Gastrocnemius medialis (tissue), 4 donors: Measurements from ENCODE around the gene ERV3-1. TPM values are rescaled to one million over a fixed set of nuclear protein-coding genes. Genes with fewer than 3 reads are reported as not detected.
"Not testable (repeated sequence)": the region's sequence is repeated elsewhere in the genome, so short reads cannot be mapped to it uniquely, and the experiment has no call there.

ENCODE experiments used
- ATAC-seq, 2 donors: fragments of 150-250 bp; one replicate each; pipeline ENCODE4 v1.9.1; 2016
- DNase-seq, 2 donors: peaks; one replicate each; pipeline ENCODE4 v3.0.0-alpha.2; 2019
- H3K27ac ChIP-seq, 4 donors: fragments of 200-600 bp; sonication (generic); 1 replicate in 1 of 4; 2 replicates in 3 of 4; pipeline ENCODE4 v1.5.1; 2016 to 2018; ENCODE audit warnings: mild to moderate bottlenecking in 2 of 4, moderate library complexity in 1 of 4
- H3K27me3 ChIP-seq, 3 donors: fragments of 200-600 bp; sonication (generic) in 2 of 3; 1 replicate in 1 of 3; 2 replicates in 2 of 3; pipeline versions ENCODE4 v1.5.1 to v1.6.0; 2016 to 2019; ENCODE audit warnings: mild to moderate bottlenecking in 1 of 3, moderate library complexity in 1 of 3
- H3K36me3 ChIP-seq, 2 donors: fragments of 200-600 bp; sonication (generic) in 1 of 2; one replicate each; pipeline ENCODE4 v1.5.1; 2017 to 2018
- H3K4me1 ChIP-seq, 2 donors: fragments of 200-600 bp; sonication (generic) in 1 of 2; one replicate each; pipeline ENCODE4 v1.5.1; 2016 to 2017; ENCODE audit warnings: mild to moderate bottlenecking in 2 of 2
- H3K4me3 ChIP-seq, 4 donors: fragments of 200-600 bp; sonication (generic) in 3 of 4; 1 replicate in 1 of 4; 2 replicates in 3 of 4; pipeline ENCODE4 v1.5.1; 2016 to 2019; ENCODE audit warnings: mild to moderate bottlenecking in 2 of 4
- H3K9me3 ChIP-seq, 3 donors: fragments of 200-600 bp; sonication (generic) in 2 of 3; 1 replicate in 1 of 3; 2 replicates in 2 of 3; pipeline ENCODE4 v1.5.1; 2016 to 2019
- CTCF ChIP-seq, 5 experiments: fragments of 450-650 bp in 3 of 5; fragments of 200-600 bp in 2 of 5; sonication (generic) in 2 of 5; IDR thresholded peaks in 4 of 5; conservative IDR thresholded peaks in 1 of 5; 1 replicate in 4 of 5; 2 replicates in 1 of 5; pipeline ENCODE4 v1.5.1; 2016 to 2019; ENCODE audit warnings: antibody characterized with exemption in 5 of 5, mild to moderate bottlenecking in 3 of 5, moderate library complexity in 3 of 5
- POLR2A ChIP-seq, 2 donors: fragments of 450-650 bp; IDR thresholded peaks; one replicate each; pipeline ENCODE4 v1.6.1; 2017; ENCODE audit warnings: antibody characterized with exemption in 2 of 2, mild to moderate bottlenecking in 2 of 2, moderate library complexity in 2 of 2
- in situ Hi-C, 4 donors: fragments of 200-750 bp; cut with MboI; loops; one replicate each; pipeline versions ENCODE4 v1.15.0 to v1.8.0; 2017; ENCODE audit warnings: low sequenced_read_pairs in 4 of 4
- intact Hi-C: fragments of 100-400 bp; cut with DNase I; formaldehyde crosslinking; loops from one replicate; pipeline ENCODE4 v1.15.1; 2023; ENCODE audit warnings: low total_unique reads
- total RNA-seq, 4 donors: library from RNA; depleted of rRNA; stranded (reverse); fragments of >200 nt; gene quantifications; one replicate each; pipeline versions ENCODE4 v1.1.0 to v1.2.3, GENCODE V29; 2016

The ERV3-1 gene
- total RNA-seq, 4 donors from 2014 or later, result 0.49 to 3.9 (median 2.9) TPM

GRCh38 chr7:65037740-65038688, 31.5 kb upstream of the ERV3-1 start:
- peak overlapping the region; percentile 70 to 93 (median 82) for H3K4me3 ChIP-seq
- H3K36me3 ChIP-seq, result no peaks in the 10 kb centered on the region
- TF ChIP-seq CTCF (IDR thresholded peaks at IDR 0.05 in 4 of 5, conservative IDR thresholded peaks at IDR 0.05 in 1 of 5) (no peak), POLR2A (IDR thresholded peaks at IDR 0.05) (peak; percentile 56 to 71)
- in situ Hi-C loops (no loop called here), intact Hi-C loops (loop anchor here (1.0 to 5.0 kb wide), 3 partner anchors 32 to 334 kb away; partner anchors contain the start of genes ERV3-1 and ZNF92)
- no peaks in the 10 kb centered on the region for H3K9me3 ChIP-seq
- ATAC-seq (peak; percentile 89 to 90), DNase-seq (peak; percentile 90 to 92)
- H3K4me1 ChIP-seq, result peaks cover 19% of the 10 kb centered on the region in 2 donors
- peak overlapping the region; percentile 87 to 97 (median 95) for H3K27ac ChIP-seq
- H3K27me3 ChIP-seq, result no peaks in the 10 kb centered on the region

DNA sequence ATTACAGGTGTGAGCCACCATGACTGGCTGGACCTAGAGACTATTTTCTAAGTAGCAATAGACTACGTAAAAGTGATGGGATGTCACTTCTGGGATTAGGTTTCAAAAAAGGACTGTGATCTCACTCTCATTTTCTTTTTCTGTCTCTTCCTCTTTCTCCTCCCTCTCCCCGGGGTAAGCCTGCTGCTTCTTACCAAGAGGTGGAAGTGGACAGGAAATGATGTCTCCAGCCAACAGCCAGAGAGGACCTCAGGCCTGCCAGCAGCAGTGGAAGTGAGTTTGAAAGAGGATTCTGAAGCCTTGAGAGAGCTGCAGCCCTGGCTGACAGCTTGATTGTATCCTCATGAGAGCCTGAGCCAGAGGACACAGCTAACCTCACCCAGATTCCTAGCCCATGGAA, 30.0 kb upstream of the ERV3-1 start:
- peaks cover 19% of the 10 kb centered on the region in 2 donors for H3K4me1 ChIP-seq
- intact Hi-C loops, result loop anchor here (5.0 kb wide), 1 partner anchor 336 kb away; the partner anchor contains the start of gene ZNF92
- H3K27me3 ChIP-seq, ATAC-seq, in situ Hi-C loops, H3K9me3 ChIP-seq, H3K4me3 ChIP-seq, H3K36me3 ChIP-seq: not testable (repeated sequence)
- peak overlapping the region; percentile 18 to 57 (median 47) for H3K27ac ChIP-seq
- DNase-seq, result peak; percentile 9 to 33

GRCh38 chr7:65035469-65035868, 29.0 kb upstream of the ERV3-1 start:
- H3K4me1 ChIP-seq, result peaks cover 13 to 19% of the 10 kb centered on the region in 2 donors
- in situ Hi-C loops, H3K9me3 ChIP-seq, H3K27ac ChIP-seq, H3K4me3 ChIP-seq, H3K36me3 ChIP-seq, ATAC-seq, H3K27me3 ChIP-seq, DNase-seq: not testable (repeated sequence)
- intact Hi-C loops, result loop anchor here (5.0 kb wide), 1 partner anchor 337 kb away; the partner anchor contains the start of gene ZNF92

DNA sequence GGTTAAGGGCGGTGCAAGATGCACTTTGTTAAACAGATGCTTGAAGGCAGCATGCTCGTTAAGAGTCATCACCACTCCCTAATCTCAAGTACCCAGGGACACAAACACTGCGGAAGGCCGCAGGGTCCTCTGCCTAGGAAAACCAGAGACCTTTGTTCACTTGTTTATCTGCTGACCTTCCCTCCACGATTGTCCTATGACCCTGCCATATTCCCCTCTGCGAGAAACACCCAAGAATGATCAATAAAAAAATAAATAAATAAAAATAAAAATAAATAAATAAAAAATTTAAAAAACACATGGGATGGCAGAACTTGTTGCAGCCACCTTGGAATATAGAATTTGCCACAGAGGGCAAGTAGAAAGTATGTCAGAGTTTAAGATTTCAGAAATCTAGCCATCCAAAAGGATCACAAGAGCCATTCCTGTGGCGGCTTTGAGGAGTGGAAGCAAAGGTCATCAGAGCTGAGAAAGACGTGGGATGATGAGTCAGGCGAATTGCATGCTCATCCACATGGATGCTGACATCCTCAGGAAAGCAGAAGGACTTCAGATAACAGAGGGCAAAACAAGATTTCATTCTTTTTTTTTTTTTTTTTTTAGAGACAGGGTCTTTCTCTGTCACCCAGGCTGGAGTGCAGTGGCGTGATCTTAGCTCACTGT, 27.8 kb upstream of the ERV3-1 start:
- in situ Hi-C loops, DNase-seq, intact Hi-C loops, H3K36me3 ChIP-seq, H3K4me3 ChIP-seq, H3K4me1 ChIP-seq, H3K27me3 ChIP-seq, ATAC-seq, H3K27ac ChIP-seq, H3K9me3 ChIP-seq: not testable (repeated sequence)

DNA sequence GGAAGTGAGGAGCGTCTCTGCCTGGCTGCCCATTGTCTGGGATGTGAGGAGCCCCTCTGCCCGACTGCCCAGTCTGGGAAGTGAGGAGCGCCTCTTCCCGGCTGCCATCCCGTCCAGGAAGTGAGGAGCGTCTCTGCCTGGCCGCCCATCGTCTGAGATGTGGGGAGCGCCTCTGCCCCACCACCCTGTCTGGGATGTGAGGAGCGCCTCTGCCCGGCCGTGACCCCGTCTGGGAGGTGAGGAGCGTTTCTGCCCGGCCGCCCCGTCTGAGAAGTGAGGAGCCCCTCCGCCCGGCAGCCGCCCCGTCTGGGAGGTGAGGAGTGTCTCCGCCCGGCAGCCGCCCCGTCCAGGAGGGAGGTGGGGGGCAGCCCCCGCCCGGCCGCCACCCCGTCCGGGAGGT, 26.9 kb upstream of the ERV3-1 start:
- H3K36me3 ChIP-seq, ATAC-seq, H3K4me1 ChIP-seq, DNase-seq, H3K27me3 ChIP-seq, H3K4me3 ChIP-seq, H3K9me3 ChIP-seq, intact Hi-C loops, in situ Hi-C loops, H3K27ac ChIP-seq: not testable (repeated sequence)

DNA sequence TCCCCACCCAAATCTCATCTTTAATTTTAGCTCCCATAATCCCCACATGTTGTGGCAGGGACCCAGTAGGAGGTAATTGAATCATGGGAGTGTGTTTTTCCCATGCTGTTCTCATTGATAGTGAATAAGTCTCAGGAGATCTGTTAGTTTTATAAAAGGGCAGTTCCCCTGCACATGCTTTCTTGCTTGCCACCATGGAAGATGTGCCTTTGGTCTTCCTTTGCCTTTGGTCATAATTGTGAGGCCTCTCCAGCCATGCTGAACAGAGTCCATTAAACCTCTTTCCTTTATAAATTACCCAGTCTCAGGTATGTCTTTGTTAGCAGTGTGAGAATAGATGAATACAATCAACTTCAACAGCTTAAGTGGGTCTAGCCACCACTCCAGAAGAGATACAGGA, 18.5 kb upstream of the ERV3-1 start:
- DNase-seq, H3K4me1 ChIP-seq, H3K27ac ChIP-seq, H3K27me3 ChIP-seq, intact Hi-C loops, H3K36me3 ChIP-seq, ATAC-seq, H3K9me3 ChIP-seq, H3K4me3 ChIP-seq, in situ Hi-C loops: not testable (repeated sequence)

- H3K4me3 ChIP-seq, H3K27ac ChIP-seq, DNase-seq, H3K4me1 ChIP-seq, H3K9me3 ChIP-seq, ATAC-seq, intact Hi-C loops, H3K27me3 ChIP-seq, in situ Hi-C loops, H3K36me3 ChIP-seq: not testable (repeated sequence)
Measured at GRCh38 chr7:65020978-65021377, 14.5 kb upstream of the ERV3-1 start.

DNA sequence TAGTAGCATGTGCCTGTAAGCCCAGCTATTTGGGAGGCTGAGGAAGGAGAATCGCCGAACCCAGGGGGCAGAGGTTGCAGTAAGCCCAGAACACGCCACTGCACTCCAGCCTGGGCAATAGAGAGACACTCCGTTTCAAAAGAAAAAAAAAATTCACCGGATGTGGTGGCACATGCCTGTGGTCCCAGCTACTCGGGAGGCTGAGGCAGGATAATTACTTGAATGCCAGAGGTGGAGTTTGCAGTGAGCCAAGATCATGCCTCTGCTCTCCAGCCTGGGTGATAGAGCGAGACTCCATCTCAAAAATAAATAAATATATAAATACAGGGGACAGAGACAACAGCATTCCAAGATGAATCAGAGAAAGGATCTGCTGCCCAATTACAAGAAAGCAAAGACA, 3.4 kb upstream of the ERV3-1 start:
- not testable (repeated sequence) for ATAC-seq
- in situ Hi-C loops, result loop anchor here in 1 of 4 donors (10.0 kb wide), 1 partner anchor 105 kb away; the partner anchor contains the start of gene ZNF273
- intact Hi-C loops, result loop anchor here (5.0 to 10.0 kb wide), 2 partner anchors 108 to 365 kb away; partner anchors contain the start of genes ZNF273 and ZNF92

GRCh38 chr7:65009394-65009793, 2.9 kb upstream of the ERV3-1 start:
- DNase-seq, H3K36me3 ChIP-seq, H3K27me3 ChIP-seq, ATAC-seq, H3K9me3 ChIP-seq, H3K4me3 ChIP-seq, H3K27ac ChIP-seq: not testable (repeated sequence)
- peaks cover 12 to 18% of the 10 kb centered on the region in 2 donors for H3K4me1 ChIP-seq
- intact Hi-C loops, result loop anchor here (5.0 to 10.0 kb wide), 2 partner anchors 107 to 365 kb away; partner anchors contain the start of genes ZNF273 and ZNF92
- in situ Hi-C loops, result loop anchor here in 1 of 4 donors (10.0 kb wide), 1 partner anchor 105 kb away; the partner anchor contains the start of gene ZNF273

More for the DNA sequence above, 3.4 kb upstream of the ERV3-1 start:
- H3K27ac ChIP-seq, H3K4me3 ChIP-seq, DNase-seq, H3K9me3 ChIP-seq, H3K27me3 ChIP-seq, H3K36me3 ChIP-seq: not testable (repeated sequence)
- peaks cover 9 to 13% of the 10 kb centered on the region in 2 donors for H3K4me1 ChIP-seq

DNA sequence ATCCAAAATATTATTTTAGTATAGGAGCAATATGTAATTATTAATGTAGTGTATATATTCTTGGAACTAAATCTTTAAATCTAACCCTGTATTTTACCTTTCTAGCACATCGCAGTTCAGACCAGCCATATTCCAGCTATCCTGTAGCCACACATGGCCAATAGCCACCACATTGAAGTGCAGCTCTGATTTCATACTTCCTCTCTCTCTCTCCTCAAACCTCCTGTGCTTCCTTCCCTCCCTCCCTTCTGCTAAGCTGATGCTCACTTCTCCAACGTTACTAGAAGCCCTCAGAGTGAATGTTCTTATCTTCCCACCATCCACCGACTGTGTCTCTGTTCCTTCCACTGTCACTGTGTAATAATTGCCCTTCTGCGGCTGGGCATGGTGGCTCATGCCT, 549 bp upstream of the ERV3-1 start:
- intact Hi-C loops, result loop anchor here (5.0 to 10.0 kb wide), 2 partner anchors 105 to 368 kb away; partner anchors contain the start of genes ZNF273 and ZNF92
- peak overlapping the region; percentile 76 to 89 (median 86) for H3K27ac ChIP-seq

More for the DNA sequence above, 549 bp upstream of the ERV3-1 start:
- Histone ChIP-seq H3K4me1 (peaks cover 12 to 18% of the 10 kb centered on the region in 2 donors), H3K4me3 (peak overlapping the region; percentile 55 to 98 (median 91))
- DNase-seq, H3K27me3 ChIP-seq, H3K9me3 ChIP-seq, H3K36me3 ChIP-seq: not testable (repeated sequence)
- in situ Hi-C loops, result loop anchor here in 1 of 4 donors (10.0 kb wide), 1 partner anchor 102 kb away; the partner anchor contains the start of gene ZNF273
- peak in 1 of 2 donors; percentile 20 for ATAC-seq
